GM13976 (cell line): ENCODE results near the gene NBEA.

ENCODE experiments used
- DNase-seq: peaks from one replicate; pipeline ENCODE4 v3.0.0; 2012; ENCODE audit warnings: low spot score
- in situ Hi-C: fragments of 300-500 bp; cut with MboI; formaldehyde crosslinking; loops from one replicate; pipeline ENCODE4 v1.12.0; 2022; ENCODE audit warnings: low sequenced_read_pairs, mixed read lengths, inconsistent platforms; ENCODE audit not compliant: unreplicated experiment
- TF ChIP-seq, protein P1 (sequence below): IDR thresholded peaks from 2 replicates; pipeline ENCODE4 v1.5.1; 2012; ENCODE audit warnings: borderline replicate concordance, mild to moderate bottlenecking; ENCODE audit not compliant: insufficient read depth; ENCODE audit errors: extremely low read depth, missing control alignments, control extremely low read depth

The NBEA gene

DNA sequence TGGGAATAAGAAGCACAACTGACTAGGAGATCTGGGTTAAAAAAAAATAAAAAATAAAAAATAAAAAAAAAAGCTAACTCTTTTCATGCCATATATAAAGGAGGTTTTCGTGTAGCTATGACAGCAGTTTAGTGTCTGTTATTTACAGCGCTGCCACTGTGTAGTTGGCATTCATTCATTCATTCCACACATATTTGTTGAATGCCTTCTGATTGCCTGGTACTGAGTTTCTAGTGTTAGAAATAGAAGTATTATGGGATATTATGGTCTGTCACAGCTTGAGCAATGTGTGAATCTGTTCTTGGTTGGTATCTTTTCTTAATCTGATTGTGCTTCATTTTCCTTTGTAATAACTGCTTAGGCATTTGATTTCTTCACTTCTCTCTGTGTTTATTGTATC is 237.4 kb downstream of the NBEA start:
- DNase-seq: no peak
- in situ Hi-C loops: no loop called here
- TF ChIP-seq, protein P1, sequence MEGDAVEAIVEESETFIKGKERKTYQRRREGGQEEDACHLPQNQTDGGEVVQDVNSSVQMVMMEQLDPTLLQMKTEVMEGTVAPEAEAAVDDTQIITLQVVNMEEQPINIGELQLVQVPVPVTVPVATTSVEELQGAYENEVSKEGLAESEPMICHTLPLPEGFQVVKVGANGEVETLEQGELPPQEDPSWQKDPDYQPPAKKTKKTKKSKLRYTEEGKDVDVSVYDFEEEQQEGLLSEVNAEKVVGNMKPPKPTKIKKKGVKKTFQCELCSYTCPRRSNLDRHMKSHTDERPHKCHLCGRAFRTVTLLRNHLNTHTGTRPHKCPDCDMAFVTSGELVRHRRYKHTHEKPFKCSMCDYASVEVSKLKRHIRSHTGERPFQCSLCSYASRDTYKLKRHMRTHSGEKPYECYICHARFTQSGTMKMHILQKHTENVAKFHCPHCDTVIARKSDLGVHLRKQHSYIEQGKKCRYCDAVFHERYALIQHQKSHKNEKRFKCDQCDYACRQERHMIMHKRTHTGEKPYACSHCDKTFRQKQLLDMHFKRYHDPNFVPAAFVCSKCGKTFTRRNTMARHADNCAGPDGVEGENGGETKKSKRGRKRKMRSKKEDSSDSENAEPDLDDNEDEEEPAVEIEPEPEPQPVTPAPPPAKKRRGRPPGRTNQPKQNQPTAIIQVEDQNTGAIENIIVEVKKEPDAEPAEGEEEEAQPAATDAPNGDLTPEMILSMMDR: no peak

DNA sequence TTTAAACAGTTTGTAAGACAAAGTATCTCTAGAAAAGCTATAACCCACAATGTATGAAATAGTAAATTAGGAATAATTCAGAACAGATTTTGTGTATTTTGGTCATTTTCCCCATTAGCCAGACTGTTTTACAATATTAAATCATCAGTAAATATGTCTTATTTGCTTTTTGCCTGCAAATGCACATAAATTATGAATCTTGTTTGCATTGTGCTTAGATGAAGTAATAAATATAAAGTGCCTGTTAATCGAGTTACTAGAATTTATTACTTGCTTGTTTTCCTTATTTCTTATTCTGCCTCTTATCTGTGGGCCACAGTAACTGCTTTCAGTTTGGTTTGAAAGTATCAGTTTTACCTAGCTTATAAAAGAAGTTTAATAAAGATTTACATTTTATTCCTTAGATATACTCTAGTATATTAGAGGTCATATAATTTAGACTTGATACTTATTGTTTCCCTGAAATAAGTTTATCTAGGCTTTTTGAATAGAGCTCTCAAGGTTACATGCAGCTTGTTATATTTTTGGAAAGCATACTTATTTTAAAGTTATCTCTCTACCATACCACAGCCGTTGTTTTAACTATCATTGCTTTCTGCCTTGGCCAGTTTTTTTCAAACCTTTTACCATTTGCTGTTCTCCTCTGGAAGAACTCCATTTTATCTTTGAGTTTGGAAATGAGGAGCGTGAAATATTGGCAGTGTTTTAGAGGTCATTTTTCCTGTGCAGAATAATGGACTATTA is 238.0 kb downstream of the NBEA start:
- TF ChIP-seq, protein P1: no peak
- DNase-seq: no peak
- in situ Hi-C loops: no loop called here

DNA sequence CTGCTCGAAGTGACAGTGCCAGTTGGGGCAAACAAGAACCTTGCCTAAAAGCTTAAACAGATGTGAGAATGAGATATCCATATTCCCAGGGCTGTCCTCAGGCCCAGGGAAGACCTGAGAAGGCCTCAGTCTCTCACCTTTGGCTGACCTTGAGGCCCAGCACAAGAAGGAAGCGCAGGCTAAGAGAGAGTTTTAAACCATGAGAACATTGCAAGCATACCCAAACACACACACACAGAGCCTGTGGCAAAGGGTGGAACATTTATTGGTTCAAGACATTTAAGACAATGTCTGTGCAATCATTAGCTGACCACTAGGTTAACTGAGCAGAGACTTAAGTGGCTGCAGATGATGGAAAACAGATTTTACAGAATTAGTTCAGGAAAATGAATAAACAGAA is 248.2 kb downstream of the NBEA start:
- DNase-seq: no peak
- in situ Hi-C loops: no loop called here

GRCh38 chr13:35191883-35192282 is 249.8 kb downstream of the NBEA start:
- in situ Hi-C loops: no loop called here
- DNase-seq: no peak
- TF ChIP-seq, protein P1: no peak

More for the DNA sequence above, 248.2 kb downstream of the NBEA start:
- TF ChIP-seq, protein P1: no peak

DNA sequence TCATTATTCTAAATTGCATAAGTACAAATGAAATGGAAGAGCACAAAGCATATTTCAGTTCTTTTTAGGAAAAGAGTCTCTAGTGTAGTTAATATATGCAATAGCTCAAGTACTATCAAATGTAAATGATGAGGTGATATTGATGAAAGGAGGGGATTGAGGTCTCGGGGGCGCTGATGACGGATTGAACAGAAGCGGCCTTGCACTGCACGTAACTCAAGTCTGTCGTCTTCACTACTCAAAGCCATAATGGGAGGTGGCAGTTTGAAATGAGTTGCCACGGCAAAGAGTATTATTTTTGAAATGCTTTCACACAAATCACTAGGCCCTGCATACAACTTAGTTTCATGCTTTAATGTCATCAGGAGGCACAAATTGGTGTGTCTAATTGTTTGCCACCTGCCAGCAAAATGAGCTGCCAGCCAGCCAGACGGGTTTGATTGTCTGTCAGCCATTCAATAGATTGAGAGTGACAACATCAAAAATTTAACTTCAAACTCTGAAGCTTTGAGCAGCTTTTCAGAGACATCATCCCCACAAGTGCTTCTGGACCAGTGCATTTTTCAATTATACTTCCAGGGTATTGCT is 256.6 kb downstream of the NBEA start:
- TF ChIP-seq, protein P1: no peak
- DNase-seq: no peak
- in situ Hi-C loops: no loop called here

- no peak for DNase-seq
- in situ Hi-C loops: loop anchor here (25.0 kb wide), 1 partner anchor 504 kb away; no protein-coding TSS in a partner anchor
- TF ChIP-seq, protein P1: no peak
These were observed 266.5 kb downstream of the NBEA start for GRCh38 chr13:35208587-35208986.
